HepG2 (cell line): Measurements from ENCODE around the gene NUP54. TPM values are rescaled to one million over a fixed set of nuclear protein-coding genes. Genes with fewer than 3 reads are reported as not detected.

Experiments used
- FOXA1 ChIP-seq, 2 experiments: fragments of 450-650 bp in 1 of 2; sonication (generic) in 1 of 2; formaldehyde crosslinking in 1 of 2; IDR thresholded peaks; 2 replicates each; pipeline versions ENCODE4 v1.4.0 to v1.6.1; 2016 to 2020; ENCODE audit warnings: missing genetic modification reagents in 1 of 2
- NFKB2 ChIP-seq: sonication (generic); formaldehyde crosslinking; IDR thresholded peaks from 2 replicates; pipeline ENCODE4 v1.4.0; 2020; ENCODE audit warnings: missing genetic modification reagents, borderline replicate concordance
- XRCC5 ChIP-seq: fragments of 200-400 bp; formaldehyde crosslinking; optimal IDR thresholded peaks from 2 replicates; pipeline ENCODE3; 2017; ENCODE audit warnings: mild to moderate bottlenecking, low read length
- polyA plus RNA-seq, 8 experiments: library from polyadenylated mRNA; depleted of rRNA in 3 of 8; stranded (reverse) in 7 of 8; unstranded in 1 of 8; fragments of >200 nt; fragmentation: Illumina TruSeq in 4 of 8; extraction: Trizol in 4 of 8; gene quantifications; 2 replicates each; pipeline versions ENCODE4 v1.2.1 to v1.2.3, GENCODE V29; 2011 to 2016; ENCODE audit warnings: low read depth in 4 of 8, missing spikeins in 1 of 8, mixed read lengths in 1 of 8; ENCODE audit not compliant: insufficient read depth in 1 of 8
- total RNA-seq, 5 experiments: library from RNA; depleted of rRNA; stranded (reverse); fragments of >200 nt; fragmentation: Illumina TruSeq; extraction: Trizol; gene quantifications; 2 replicates each; pipeline ENCODE4 v1.2.3, GENCODE V29; 2016; ENCODE audit warnings: low read depth in 1 of 5
- TF ChIP-seq, protein P1 (sequence below): sonication (generic); formaldehyde crosslinking; IDR thresholded peaks from 2 replicates; pipeline ENCODE4 v1.8.0; 2022; ENCODE audit warnings: missing genetic modification reagents, mild to moderate bottlenecking, moderate library complexity, borderline replicate concordance
- TF ChIP-seq, protein P2 (sequence below): sonication (generic); formaldehyde crosslinking; IDR thresholded peaks from 2 replicates; pipeline ENCODE4 v1.4.0; 2020; ENCODE audit warnings: missing genetic modification reagents, borderline replicate concordance
- TF ChIP-seq, protein P3 (sequence below): sonication (generic); formaldehyde crosslinking; IDR thresholded peaks from 2 replicates; pipeline ENCODE4 v1.5.0; 2020; ENCODE audit warnings: missing genetic modification reagents

The NUP54 gene
- total and polyA plus RNA-seq, 2 of the 13 experiments (the other 11 are each of a cell fraction or from before 2014, with no cell fraction given): 36.1 to 69.3 TPM

DNA sequence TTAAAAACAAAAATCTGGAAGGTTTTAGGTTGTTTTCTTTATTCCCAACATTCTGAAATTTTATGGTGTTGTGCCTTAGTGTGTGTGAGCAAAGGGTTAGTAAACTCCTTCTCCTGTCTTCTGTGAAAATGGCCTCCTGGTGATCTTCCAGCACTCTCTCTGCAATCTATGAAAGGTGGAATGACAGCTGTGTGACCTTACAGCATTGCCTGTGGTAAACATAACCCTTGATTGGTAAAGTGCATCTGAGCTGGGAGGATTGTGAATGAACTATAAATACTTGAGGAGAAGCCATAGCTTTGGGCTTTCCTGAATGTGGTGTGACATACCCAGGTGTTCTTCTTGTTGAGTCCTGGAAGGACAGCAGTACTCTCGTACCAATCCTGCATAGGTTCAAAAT lies 63.7 kb downstream of the NUP54 start (continued):
- TF ChIP-seq, protein P1, sequence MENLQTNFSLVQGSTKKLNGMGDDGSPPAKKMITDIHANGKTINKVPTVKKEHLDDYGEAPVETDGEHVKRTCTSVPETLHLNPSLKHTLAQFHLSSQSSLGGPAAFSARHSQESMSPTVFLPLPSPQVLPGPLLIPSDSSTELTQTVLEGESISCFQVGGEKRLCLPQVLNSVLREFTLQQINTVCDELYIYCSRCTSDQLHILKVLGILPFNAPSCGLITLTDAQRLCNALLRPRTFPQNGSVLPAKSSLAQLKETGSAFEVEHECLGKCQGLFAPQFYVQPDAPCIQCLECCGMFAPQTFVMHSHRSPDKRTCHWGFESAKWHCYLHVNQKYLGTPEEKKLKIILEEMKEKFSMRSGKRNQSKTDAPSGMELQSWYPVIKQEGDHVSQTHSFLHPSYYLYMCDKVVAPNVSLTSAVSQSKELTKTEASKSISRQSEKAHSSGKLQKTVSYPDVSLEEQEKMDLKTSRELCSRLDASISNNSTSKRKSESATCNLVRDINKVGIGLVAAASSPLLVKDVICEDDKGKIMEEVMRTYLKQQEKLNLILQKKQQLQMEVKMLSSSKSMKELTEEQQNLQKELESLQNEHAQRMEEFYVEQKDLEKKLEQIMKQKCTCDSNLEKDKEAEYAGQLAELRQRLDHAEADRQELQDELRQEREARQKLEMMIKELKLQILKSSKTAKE (CRISPR knock-in tag): no peak
- TF ChIP-seq, protein P2, sequence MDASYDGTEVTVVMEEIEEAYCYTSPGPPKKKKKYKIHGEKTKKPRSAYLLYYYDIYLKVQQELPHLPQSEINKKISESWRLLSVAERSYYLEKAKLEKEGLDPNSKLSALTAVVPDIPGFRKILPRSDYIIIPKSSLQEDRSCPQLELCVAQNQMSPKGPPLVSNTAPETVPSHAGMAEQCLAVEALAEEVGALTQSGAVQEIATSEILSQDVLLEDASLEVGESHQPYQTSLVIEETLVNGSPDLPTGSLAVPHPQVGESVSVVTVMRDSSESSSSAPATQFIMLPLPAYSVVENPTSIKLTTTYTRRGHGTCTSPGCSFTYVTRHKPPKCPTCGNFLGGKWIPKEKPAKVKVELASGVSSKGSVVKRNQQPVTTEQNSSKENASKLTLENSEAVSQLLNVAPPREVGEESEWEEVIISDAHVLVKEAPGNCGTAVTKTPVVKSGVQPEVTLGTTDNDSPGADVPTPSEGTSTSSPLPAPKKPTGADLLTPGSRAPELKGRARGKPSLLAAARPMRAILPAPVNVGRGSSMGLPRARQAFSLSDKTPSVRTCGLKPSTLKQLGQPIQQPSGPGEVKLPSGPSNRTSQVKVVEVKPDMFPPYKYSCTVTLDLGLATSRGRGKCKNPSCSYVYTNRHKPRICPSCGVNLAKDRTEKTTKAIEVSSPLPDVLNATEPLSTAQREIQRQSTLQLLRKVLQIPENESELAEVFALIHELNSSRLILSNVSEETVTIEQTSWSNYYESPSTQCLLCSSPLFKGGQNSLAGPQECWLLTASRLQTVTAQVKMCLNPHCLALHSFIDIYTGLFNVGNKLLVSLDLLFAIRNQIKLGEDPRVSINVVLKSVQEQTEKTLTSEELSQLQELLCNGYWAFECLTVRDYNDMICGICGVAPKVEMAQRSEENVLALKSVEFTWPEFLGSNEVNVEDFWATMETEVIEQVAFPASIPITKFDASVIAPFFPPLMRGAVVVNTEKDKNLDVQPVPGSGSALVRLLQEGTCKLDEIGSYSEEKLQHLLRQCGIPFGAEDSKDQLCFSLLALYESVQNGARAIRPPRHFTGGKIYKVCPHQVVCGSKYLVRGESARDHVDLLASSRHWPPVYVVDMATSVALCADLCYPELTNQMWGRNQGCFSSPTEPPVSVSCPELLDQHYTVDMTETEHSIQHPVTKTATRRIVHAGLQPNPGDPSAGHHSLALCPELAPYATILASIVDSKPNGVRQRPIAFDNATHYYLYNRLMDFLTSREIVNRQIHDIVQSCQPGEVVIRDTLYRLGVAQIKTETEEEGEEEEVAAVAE (CRISPR knock-in tag): no peak
- TF ChIP-seq XRCC5 (no peak), NFKB2 (no peak), FOXA1 (IDR thresholded peaks at IDR 0.05) (no peak), FOXA1 (CRISPR knock-in tag; IDR thresholded peaks at IDR 0.05) (no peak)
- TF ChIP-seq, protein P3, sequence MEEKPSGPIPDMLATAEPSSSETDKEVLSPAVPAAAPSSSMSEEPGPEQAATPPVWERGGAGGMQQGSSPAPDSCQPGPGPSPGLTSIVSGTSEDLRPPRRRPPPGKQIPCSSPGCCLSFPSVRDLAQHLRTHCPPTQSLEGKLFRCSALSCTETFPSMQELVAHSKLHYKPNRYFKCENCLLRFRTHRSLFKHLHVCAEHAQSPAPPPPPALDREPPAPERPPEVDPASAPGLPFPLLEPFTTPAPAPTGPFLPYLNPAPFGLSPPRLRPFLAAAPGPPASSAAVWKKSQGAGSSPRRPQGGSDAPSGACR: no peak
